ENCODE measurements around the gene TOMM20L. TPM values are rescaled to one million over a fixed set of nuclear protein-coding genes. Genes with fewer than 3 reads are reported as not detected.
"Not testable (repeated sequence)": the region's sequence is repeated elsewhere in the genome, so short reads cannot be mapped to it uniquely, and the experiment has no call there.

The TOMM20L gene
- not detected for total RNA-seq

DNA sequence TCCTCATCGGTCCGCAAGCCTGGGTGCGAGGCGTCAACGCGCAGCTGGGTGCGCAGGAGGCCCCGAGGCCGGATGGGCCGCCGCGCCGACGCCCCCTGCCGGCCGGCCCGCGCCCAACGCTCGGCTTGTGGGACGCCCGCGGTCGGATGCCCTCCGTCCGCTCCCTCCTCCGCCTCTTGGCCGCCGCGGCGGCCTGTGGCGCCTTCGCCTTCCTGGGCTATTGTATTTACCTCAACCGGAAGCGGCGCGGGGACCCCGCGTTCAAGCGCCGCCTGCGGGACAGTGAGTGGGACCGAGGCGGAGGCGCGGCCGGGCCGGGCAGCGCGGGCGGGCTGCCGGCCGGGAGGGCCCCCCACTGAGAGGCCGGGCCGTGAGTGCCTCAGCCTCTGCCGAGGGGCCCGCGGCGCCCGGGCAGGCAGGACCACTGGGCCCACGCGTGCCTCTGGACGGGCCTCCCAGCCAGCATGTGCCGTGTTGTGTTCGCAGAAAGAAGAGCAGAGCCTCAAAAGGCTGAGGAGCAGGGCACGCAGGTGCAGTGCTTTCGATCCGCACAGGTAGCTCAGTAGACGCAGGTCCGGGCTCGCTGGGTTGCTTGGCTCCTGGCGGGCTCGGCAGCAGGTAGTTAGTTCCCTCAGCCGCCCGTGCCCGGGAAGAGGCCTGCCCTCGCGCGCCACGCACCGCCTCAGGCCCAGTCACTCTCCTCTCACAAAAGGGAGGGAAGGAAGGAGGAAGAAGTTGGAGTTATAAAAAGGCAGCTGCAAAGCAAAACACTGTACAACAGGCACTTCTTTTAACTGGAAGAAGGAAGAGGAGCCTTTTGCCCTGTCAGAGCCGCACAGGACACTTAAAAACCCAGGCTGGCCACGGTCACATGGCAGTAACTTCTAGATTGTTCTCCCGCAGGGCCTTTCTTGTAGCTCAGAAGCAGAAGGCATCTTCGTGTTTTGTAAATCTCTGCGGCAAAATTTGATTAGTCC lies at the start of gene TOMM20L:
TOMM20L (plus strand) TSS at position 119 of the 977 bp plus-strand sequence; CDS start at position 147, 28 bp downstream.
- DNase-seq (ENCODE audit: low spot score) (peak; percentile 81), ATAC-seq (peak; percentile 86)
- intact Hi-C loops (cut with DNase I), result no loop called here

DNA sequence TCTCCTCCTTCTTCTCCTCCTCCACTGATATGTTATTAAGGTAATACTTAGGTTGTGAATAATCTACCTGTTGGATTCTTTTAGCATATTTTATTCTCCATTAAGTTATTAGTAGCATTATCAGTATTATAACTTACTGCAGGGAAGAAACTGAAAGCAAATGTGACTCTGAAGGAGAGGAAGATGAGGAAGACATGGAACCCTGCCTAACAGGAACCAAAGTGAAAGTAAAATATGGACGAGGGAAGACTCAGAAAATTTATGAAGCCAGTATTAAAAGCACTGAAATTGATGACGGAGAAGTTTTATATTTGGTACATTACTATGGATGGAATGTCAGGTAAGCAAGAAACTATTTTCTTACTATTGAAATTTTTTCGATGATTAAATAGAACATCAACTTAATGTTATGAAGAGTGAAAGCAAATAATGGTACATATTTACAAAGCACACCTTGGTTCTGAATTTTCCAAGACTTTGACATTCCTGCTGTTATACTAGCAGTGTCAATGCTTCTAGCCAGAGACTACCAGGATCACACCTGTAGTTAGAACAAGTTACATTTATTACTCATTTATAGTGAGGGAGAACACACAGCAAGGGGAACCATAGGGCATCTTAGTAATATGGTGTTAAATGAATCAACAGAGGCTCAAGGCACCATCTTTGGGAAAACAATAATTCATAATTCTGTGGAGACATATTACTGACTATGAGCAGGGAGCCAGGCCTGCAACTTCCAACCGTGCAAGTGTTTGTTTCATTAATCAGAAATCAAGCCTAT lies 42.0 kb upstream of the TOMM20L start:
- DNase-seq (ENCODE audit: low spot score) (no peak), ATAC-seq (no peak)
- intact Hi-C loops (cut with DNase I), result no loop called here

DNA sequence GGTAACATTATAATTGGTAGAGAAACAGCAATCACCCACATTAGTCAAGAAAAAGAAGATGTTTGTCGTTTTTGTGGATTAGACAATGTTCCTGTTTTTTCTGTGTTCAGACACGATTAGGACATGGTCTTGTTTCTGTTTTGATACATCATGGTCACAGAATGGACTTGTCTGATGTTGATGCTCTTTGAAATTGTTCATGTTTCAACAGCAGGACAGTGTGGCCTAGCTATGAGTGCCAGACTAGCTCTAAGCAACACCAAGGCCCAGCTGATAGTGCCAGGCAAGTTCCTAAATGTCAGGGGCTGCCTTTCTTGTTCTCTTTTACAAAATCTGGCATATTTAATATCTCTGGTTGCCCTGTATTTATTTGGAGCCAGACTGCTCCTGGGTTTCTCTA lies 40.9 kb upstream of the TOMM20L start:
- intact Hi-C loops (cut with DNase I), result no loop called here
- DNase-seq (ENCODE audit: low spot score) (no peak), ATAC-seq (no peak)

DNA sequence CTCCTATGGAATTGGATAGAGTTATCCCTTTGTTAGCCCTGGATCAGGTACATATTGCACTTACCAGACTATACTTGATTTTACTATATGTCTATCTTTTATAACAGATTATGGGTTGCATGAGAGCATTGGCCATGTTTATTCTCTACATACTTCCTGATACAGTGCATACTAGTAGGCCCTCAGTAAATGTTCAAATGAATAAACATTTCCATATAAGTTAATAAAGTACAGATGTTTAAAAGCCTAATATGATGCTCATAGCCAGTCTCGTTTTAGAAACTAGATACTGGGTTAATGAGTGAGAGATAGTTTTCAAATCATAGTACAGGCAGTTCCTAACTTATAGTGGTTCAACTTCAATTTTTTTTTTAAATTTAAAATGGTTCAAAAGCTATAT lies 39.5 kb upstream of the TOMM20L start:
- DNase-seq (ENCODE audit: low spot score) (no peak), ATAC-seq (no peak)
- intact Hi-C loops (cut with DNase I), result no loop called here

DNA sequence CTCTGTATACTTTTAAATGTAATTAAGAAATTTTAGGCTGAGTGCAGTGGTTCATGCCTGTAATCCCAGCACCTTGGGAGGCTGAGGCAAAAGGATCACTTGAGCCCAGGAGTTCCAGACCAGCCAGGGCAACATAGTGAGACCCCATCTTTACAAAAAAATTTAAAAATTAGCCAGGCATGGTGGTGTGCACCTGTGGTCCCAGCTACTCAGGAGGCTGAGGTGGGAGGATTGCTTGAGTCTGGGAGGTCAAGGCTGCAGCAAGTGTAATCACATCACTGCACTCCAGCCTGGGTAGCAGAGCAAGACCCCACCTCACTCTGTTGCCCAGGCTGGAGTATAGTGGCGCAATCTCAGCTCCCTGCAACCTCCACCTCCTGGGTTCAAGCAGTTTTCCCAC lies 33.5 kb upstream of the TOMM20L start:
- intact Hi-C loops (cut with DNase I); DNase-seq (ENCODE audit: low spot score); ATAC-seq: not testable (repeated sequence)

DNA sequence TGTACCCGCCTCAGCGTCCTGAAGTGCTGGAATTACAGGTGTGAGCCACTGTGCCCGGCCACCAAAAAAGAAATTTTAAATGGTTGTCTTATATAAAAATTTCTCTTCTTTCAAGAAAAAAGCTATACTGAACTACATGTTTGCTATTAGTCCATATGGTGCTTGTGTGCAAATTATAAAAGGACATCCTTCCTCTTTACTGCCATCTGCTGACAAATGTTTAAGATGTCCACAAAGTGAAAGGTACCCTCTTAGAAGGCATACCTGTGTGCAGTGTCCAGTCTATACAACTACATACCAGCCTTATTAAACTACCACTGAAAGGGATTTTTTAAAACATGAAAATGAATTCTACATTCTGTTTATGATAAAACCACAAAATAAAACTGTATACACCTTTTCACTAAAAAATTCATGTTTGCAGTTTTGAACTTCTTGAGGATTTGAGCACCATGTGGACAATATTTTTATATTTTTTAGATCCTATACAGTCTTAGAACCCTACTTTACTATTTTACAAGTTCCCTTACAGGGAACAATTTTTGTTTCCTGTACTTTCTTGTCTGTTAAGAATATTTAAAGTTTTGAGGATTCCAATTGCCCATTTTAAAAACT lies 32.8 kb upstream of the TOMM20L start:
- intact Hi-C loops (cut with DNase I), result no loop called here
- DNase-seq (ENCODE audit: low spot score) (no peak), ATAC-seq (peak; percentile 41)

DNA sequence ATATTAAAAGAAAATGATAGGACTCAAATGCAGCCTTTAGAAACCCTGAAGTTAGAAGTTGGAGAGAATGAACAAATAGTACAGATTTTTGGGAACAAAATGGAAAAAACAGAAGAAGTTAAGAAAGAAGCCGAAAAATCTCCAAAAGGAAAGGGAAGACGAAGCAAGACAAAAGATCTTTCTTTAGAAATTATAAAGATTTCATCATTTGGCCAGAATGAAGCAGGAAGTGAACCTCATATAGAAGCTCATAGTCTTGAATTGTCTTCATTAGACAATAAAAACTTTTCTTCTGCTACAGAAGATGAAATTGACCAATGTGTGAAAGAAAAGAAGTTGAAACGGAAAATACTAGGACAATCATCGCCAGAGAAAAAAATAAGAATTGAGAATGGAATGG lies 31.4 kb upstream of the TOMM20L start:
- no peak for DNase-seq (ENCODE audit: low spot score)
- intact Hi-C loops (cut with DNase I), result no loop called here
- ATAC-seq, result no peak

DNA sequence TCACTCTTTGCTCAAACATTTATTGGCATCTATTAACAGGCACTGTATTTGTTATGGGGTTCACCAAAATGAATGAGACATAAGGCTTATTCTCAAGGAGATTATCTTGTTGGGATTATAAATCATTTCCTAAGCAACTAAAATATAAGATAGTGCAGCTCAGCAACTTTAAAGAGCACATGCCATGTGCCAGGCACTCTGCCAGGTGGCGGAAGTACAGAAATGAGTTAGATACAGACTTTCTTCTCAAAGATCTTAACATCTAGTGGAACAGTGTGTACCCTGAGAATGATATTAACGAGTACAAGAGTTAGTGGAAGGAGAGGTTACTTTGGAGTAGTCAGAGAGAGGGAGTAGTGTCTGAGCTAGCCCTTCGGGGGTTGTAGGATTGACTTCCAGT lies 28.4 kb upstream of the TOMM20L start:
- intact Hi-C loops (cut with DNase I), result no loop called here

DNA sequence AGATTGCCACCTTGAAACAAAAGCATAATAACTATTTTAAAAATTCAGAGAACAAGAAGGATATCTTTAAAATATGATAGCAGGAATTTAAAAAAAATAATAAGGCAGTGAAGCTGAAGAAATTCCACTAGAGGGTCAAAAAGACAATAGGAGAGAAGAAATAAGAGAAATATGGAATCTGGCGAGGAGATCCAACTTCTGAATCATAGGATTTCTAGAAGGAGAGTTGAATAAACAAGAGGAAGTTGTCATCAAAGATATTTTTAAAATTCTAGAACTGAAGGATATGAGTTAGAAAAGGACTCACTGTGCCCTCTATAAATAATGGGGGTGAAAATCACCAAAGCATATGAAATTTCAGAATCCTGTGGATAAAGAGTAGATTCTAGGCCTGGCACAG lies 26.8 kb upstream of the TOMM20L start:
- ATAC-seq, result no peak
- DNase-seq (ENCODE audit: low spot score), result no peak
- intact Hi-C loops (cut with DNase I), result no loop called here

More for the DNA sequence above, 28.4 kb upstream of the TOMM20L start:
- DNase-seq (ENCODE audit: low spot score) (no peak), ATAC-seq (peak; percentile 26)

DNA sequence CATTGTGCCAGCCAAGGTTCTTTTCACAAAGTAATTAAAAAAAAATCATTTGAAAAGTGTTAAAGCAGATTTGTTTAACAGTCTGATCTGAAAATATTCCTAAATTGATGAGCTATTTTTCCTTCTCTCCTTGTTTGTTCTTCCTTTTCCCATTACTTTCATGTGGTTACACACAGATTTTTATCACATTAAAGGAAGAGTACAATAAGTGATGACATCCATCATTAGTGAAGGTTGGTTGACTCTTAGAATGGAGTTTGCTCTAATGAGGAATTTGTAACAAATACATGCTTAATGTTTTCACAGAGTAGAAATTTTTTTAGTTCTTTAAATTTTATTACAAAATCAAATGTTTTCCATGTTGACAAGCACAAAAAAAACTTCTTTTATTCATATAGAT lies 18.9 kb upstream of the TOMM20L start:
- DNase-seq (ENCODE audit: low spot score), result no peak
- intact Hi-C loops (cut with DNase I), result no loop called here
- ATAC-seq, result no peak

DNA sequence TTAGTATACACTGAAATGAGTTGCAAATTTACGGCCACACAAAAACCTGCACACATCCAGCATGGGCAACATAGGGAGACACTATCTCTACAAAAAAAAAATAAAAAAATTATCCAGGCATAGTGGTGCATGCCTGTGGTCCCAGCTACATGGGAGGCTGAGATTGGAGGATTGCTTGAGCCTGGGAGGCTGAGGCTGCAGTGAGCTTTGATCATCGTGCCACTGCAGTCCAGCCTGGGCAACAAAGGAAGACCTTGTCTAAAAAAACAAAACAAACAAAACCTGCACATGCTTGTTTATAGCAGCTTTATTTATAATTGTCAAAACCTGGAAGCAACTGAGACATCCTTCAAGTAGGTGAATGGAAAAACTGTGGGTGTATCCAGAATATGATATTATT lies 4.9 kb upstream of the TOMM20L start:
- ATAC-seq (no peak), DNase-seq (ENCODE audit: low spot score) (no peak)
- intact Hi-C loops (cut with DNase I), result no loop called here

DNA sequence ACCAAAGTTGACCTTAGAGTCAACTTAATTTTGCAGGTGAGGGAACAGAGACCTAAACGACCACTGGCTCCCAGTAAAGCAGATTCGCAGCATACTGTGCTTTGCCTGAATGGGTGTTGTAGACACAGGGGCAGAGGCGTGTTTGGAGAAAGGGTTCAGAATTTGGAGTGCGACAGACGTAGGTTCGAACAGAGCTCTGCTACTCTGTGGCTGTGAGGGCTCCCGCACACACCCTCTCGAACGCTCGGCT lies 243 bp upstream of the TOMM20L start:
- ATAC-seq (no peak), DNase-seq (ENCODE audit: low spot score) (no peak)
- intact Hi-C loops (cut with DNase I), result no loop called here

DNA sequence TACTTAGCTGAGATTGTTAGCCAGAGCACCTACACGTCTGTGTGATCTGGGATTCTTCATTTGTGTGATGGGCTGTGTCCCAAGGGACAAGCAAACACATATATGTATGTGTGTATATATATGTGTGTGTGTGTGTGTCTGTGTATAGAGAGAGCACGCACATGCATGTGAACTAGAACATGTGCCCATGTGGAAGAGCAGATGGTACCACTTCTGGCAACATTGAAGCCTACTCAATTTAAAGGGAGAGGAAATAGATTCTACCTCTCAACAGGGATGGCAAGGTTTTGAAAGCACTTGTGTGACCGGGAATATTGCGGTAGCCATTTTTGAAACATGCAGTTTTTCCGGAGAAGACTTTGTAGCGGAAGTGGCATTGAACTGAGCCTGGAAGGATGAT lies 1.4 kb downstream of the TOMM20L start:
- intact Hi-C loops (cut with DNase I), result no loop called here
- ATAC-seq, result no peak
- DNase-seq (ENCODE audit: low spot score), result no peak

DNA sequence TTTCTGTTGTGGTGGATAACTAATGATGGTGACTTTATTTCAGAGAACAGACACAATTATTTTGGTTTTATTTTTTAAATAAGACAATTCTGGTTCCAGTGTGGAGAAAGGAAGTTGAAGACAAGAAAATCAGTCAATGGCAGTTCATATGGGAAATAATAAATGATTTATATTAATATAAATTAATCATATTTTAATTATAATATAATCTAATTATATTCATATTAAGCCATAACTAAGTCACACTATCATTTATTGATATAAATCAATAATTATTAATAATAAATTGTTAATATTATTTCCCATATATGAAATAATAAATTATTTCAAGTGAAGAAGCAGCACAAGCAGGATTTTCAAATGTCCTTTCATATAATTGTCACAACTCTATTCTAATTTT lies 2.8 kb downstream of the TOMM20L start:
- ATAC-seq (no peak), DNase-seq (ENCODE audit: low spot score) (no peak)
- intact Hi-C loops (cut with DNase I), result no loop called here

DNA sequence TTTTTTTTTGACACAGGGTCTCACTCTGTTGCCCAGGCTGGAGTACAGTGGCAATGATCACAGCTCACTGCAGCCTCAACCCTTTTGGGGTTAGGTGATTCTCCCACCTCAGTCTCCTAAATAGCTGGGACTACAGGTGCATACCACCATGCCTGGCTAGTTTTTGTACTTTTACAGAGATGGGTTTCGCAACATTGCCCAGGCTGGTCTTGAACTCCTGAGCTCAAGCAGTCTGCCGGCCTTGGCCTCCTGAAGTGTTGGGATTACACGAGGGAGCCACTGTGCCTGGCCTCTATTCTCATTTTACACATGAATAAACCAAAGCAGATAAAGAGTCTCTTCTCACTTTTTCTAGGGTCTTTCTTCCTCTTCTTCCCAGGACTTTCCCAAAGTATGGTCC lies 3.2 kb downstream of the TOMM20L start:
- intact Hi-C loops (cut with DNase I), result no loop called here
- DNase-seq (ENCODE audit: low spot score) (no peak), ATAC-seq (no peak)

DNA sequence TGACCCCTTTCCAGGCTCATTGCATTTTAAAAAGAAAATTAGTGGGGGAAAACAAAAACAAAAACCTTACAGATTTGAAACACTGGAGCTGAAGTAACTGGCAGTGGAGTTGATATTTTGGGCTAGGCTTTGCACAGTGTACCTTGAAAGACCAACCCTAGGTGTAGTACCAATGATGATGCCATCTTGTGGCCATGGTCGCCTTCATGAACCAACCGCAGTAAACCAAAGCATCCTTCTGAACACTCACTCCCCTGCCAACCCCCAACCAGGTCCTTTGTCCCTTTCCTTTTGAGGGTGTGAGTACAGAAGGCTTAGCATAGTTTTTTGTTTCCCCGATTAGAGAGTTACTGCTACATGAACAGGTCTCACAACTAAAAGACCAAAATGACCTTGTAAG lies 5.9 kb downstream of the TOMM20L start:
- intact Hi-C loops (cut with DNase I), result no loop called here
- DNase-seq (ENCODE audit: low spot score), result no peak
- ATAC-seq, result no peak

DNA sequence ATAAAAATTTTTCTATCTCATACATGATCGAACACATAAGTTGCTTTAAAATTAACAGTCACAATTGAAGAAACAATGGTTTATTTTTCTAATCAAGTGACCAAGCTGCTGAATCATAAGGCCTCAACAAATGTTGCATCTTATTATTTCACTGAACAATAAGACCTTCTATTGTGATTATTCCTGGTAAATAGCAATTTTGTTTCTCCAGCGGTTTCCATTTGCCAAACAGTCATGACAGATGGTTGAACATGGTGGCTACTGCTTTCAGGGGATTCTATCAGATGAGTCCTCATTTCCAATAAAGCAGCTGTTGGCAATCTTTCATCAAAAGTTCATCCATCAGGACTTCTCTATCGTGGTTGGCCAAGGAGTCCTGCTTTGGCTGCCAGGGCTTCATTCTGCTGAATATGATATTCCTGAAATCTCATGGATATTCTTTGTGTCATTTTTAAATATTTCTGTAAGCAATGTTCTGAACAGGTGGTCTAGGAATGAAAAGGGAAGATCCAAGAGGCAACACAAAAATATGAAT lies 13.0 kb downstream of the TOMM20L start:
- intact Hi-C loops (cut with DNase I), result no loop called here
- no peak for DNase-seq (ENCODE audit: low spot score)
- no peak for ATAC-seq

DNA sequence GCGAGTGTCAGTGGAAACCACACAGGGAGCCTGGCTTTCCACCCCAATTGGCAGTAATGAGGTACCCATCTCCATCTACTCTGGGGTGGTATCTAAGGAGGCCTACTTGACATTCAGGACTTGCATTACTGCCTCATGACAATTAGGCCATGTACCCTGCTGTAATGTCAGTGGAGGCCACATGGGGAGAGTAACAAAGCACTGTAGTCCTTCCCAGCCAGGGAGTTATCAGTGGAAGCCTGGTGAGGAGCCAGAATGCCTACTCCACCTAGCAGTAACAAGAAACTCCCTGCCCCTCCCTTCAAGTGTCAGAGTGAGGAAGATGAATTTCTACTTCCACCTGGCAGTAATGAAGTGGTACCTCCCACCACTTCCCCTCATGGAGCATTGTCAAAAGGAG lies 19.1 kb downstream of the TOMM20L start:
- DNase-seq (ENCODE audit: low spot score) (no peak), ATAC-seq (no peak)
- intact Hi-C loops (cut with DNase I), result no loop called here

DNA sequence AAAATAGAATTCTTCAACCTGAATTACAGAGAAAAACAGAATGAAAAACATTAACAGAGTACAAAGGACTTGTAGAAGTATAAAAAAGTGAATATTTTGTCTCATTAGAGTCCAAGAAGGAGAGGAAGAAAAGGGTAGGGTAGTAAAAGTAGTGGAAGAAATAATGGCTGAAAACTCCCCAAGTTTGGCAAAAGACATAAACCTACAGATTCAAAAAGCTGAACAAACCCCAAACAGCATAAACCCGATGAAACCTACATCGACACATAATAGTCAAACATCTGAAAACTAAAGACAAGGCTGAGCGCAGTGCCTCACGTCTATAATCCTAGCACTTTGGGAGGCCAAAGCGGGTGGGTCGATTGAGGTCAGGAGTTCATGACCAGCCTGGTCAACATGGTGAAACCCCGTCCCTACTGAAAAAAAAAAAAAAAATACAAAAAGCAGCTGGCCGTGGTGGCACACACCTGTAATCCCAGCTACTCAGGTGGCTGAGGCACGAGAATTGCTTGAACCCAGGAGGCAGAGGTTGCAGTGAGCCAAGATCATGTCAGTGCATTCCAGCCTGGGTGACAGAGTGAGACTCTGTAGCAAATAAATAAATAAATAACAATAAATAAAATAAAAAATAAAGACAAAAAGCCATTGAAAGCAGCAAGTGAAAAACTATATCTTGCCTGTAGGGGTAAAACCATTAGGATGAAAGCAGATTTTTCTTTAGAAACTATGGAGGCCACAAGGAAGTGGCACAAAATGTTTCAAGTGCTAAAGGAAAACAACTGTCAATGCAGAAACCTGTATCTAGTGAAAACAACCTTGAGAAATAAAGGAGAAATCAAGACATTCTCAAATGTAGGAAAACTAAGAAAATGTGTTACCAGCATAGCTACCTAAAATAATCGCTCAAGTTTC lies 20.2 kb downstream of the TOMM20L start:
- ATAC-seq, result no peak
- intact Hi-C loops (cut with DNase I), result no loop called here

More for the DNA sequence above, 20.2 kb downstream of the TOMM20L start:
- no peak for DNase-seq (ENCODE audit: low spot score)

All from sciatic nerve (tissue), 2 donors.